PC-3 (cell line): ENCODE results near the gene CNIH2.

Experiments
- CTCF ChIP-seq: fragments of 300-600 bp; sonication (generic); conservative IDR thresholded peaks from 2 replicates; pipeline ENCODE4 v1.5.1; 2017; ENCODE audit warnings: antibody characterized with exemption, low read depth, mild to moderate bottlenecking, low read length
- EZH2 ChIP-seq: fragments of 300-600 bp; sonication (generic); IDR thresholded peaks from one replicate; pipeline ENCODE4 v1.6.1; 2017; ENCODE audit warnings: antibody characterized with exemption, mild to moderate bottlenecking, low read length; ENCODE audit not compliant: unreplicated experiment

- no peak for TF ChIP-seq CTCF
- no peak for TF ChIP-seq EZH2
These were observed 21.2 kb downstream of the CNIH2 start for GRCh38 chr11:66299186-66299585.
